ENCODE data around the gene BAHCC1. TPM values are rescaled to one million over a fixed set of nuclear protein-coding genes. Genes with fewer than 3 reads are reported as not detected.

BAHCC1 gene
- total and polyA plus RNA-seq, 9 of the 15 experiments (the other 6 are each of a cell fraction or from before 2014, with no cell fraction given) = 0.14 to 26.9 (median 5.0) TPM

GRCh38 chr17:81349397-81350319 lies 45.6 kb upstream of the BAHCC1 start (continued):
- TF ChIP-seq ZNF445 (CRISPR knock-in tag; IDR thresholded peaks at IDR 0.05; ENCODE audit: low read depth) (no peak), AFF4 (CRISPR knock-in tag; IDR thresholded peaks at IDR 0.05) (no peak), CTBP1 (IDR thresholded peaks at IDR 0.05; ENCODE audit: borderline replicate concordance) (peak; percentile 83), MEF2D (tag; conservative IDR thresholded peaks at IDR 0.05; ENCODE audit: low read depth) (no peak; the same call in 1 of the 2 replicates), ZSCAN32 (CRISPR knock-in tag; IDR thresholded peaks at IDR 0.05) (no peak), ESRRA (IDR thresholded peaks at IDR 0.05; ENCODE audit: borderline replicate concordance, low read depth) (no peak), RBFOX2 (IDR thresholded peaks at IDR 0.05; ENCODE audit: low read depth, low read length) (peak; percentile 83), SMAD4 (CRISPR knock-in tag; conservative IDR thresholded peaks at IDR 0.05) (peak; percentile 80; the same call in 1 of the 2 replicates), DACH1 (IDR thresholded peaks at IDR 0.05; ENCODE audit: partially characterized antibody) (peak; percentile 77), ZNF830 (CRISPR knock-in tag; IDR thresholded peaks at IDR 0.05) (0 out of 2 replicates have a peak, but pooled peaks have one; percentile 75), ETV1 (tag; conservative IDR thresholded peaks at IDR 0.05; ENCODE audit: low read depth) (peak; percentile 76), MCM3 (IDR thresholded peaks at IDR 0.05) (no peak), NCOA2 (IDR thresholded peaks at IDR 0.05; ENCODE audit: partially characterized antibody in 2 of 2) (no peak), CUX1 (CRISPR knock-in tag; IDR thresholded peaks at IDR 0.05) (no peak), ZNF23 (CRISPR knock-in tag; IDR thresholded peaks at IDR 0.05) (no peak), SMARCE1 (IDR thresholded peaks at IDR 0.05) (0 out of 2 replicates have a peak, but pooled peaks have one; percentile 61), EP400 (IDR thresholded peaks at IDR 0.05) (peak; percentile 70), FOXA1 (IDR thresholded peaks at IDR 0.05; ENCODE audit: borderline replicate concordance) (no peak), TGIF2 (CRISPR knock-in tag; IDR thresholded peaks at IDR 0.05) (no peak)
- TF ChIP-seq, protein P1, sequence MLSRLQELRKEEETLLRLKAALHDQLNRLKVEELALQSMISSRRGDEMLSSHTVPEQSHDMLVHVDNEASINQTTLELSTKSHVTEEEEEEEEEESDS (CRISPR knock-in tag; IDR thresholded peaks at IDR 0.05) = peak; percentile 57; the same call in 1 of the 2 replicates
